Stimulated activated memory B cell treated with anti-CD40 and anti-IgM and Interleukin-4, amounts not matched to agents 10 μg/mL and 1 μg/mL and 100 μg/mL, for 72 hours (primary cell): ENCODE results near the gene TSPAN17.
A peak's percentile ranks its signal among the peaks of the same experiment; 100 is the strongest.

Experiments
- ATAC-seq: fragments of 150-1000 bp; cut with Tn5 transposase; 2 replicates; pipeline ENCODE4 v1.10.0; 2021
- H3K27ac Mint-ChIP-seq: one replicate; pipeline ENCODE4 v1.8.0; 2022; ENCODE audit warnings: mild to moderate bottlenecking, mixed read lengths
- H3K27me3 Mint-ChIP-seq: one replicate; pipeline ENCODE4 v1.8.0; 2022; ENCODE audit warnings: mixed read lengths
- H3K36me3 Mint-ChIP-seq: one replicate; pipeline ENCODE4 v1.8.0; 2022; ENCODE audit warnings: mixed read lengths
- H3K4me1 Mint-ChIP-seq: one replicate; pipeline ENCODE4 v1.8.0; 2022; ENCODE audit warnings: mixed read lengths
- H3K4me3 Mint-ChIP-seq: one replicate; pipeline ENCODE4 v1.8.0; 2022; ENCODE audit warnings: mild to moderate bottlenecking, moderate library complexity, mixed read lengths
- H3K9me3 Mint-ChIP-seq: one replicate; pipeline ENCODE4 v1.8.0; 2022; ENCODE audit warnings: mixed read lengths

Gene TSPAN17

GRCh38 chr5:176629853-176630680 is 17.2 kb upstream of the TSPAN17 start, which contains the start of the genes EIF4E1B and SNCB:
Gene EIF4E1B, plus strand, starts transcription at chr5:176630675. Its CDS starts 12,113 bp downstream, at chr5:176642788.
Gene SNCB, minus strand, starts transcription at chr5:176630534. Its CDS starts 880 bp downstream, at chr5:176629654.
- peak; percentile 89 for ATAC-seq
- Mint-ChIP-seq H3K27ac (no peak within 1 kb of the TSS), H3K4me1 (peaks cover 57% of the 10 kb centered on the region), H3K36me3 (no peaks in the 10 kb centered on the region), H3K9me3 (no peaks in the 10 kb centered on the region), H3K27me3 (peaks cover 36% of the 10 kb centered on the region), H3K4me3 (peak within 1 kb of the TSS; percentile 67)

GRCh38 chr5:176630681-176631222 is 16.5 kb upstream of the TSPAN17 start:
- Mint-ChIP-seq H3K27me3 (peaks cover 36% of the 10 kb centered on the region), H3K4me3 (peak overlapping the region; percentile 67), H3K36me3 (no peaks in the 10 kb centered on the region), H3K4me1 (peaks cover 58% of the 10 kb centered on the region), H3K9me3 (no peaks in the 10 kb centered on the region), H3K27ac (no peak overlapping the region)
- no peak for ATAC-seq

GRCh38 chr5:176631383-176632200 is 15.7 kb upstream of the TSPAN17 start:
- peaks cover 54% of the 10 kb centered on the region for H3K4me1 Mint-ChIP-seq
- no peaks in the 10 kb centered on the region for H3K36me3 Mint-ChIP-seq

GRCh38 chr5:176632745-176633144 is 14.5 kb upstream of the TSPAN17 start:
- no peak overlapping the region for H3K4me3 Mint-ChIP-seq
- H3K27me3 Mint-ChIP-seq = peaks cover 32% of the 10 kb centered on the region
- no peaks in the 10 kb centered on the region for H3K9me3 Mint-ChIP-seq
- peaks cover 42% of the 10 kb centered on the region for H3K4me1 Mint-ChIP-seq
- H3K27ac Mint-ChIP-seq = no peak overlapping the region
- H3K36me3 Mint-ChIP-seq = no peaks in the 10 kb centered on the region
- ATAC-seq = no peak

More at GRCh38 chr5:176631383-176632200, 15.7 kb upstream of the TSPAN17 start:
- ATAC-seq = no peak
- Mint-ChIP-seq H3K27me3 (peaks cover 34% of the 10 kb centered on the region), H3K9me3 (no peaks in the 10 kb centered on the region), H3K27ac (no peak overlapping the region), H3K4me3 (no peak overlapping the region)

- H3K4me3 Mint-ChIP-seq = peak overlapping the region; percentile 49
- H3K9me3 Mint-ChIP-seq = no peaks in the 10 kb centered on the region
- H3K27ac Mint-ChIP-seq = peak overlapping the region; percentile 18
- H3K27me3 Mint-ChIP-seq = peaks cover 28% of the 10 kb centered on the region
- peak; percentile 52 for ATAC-seq
- no peaks in the 10 kb centered on the region for H3K36me3 Mint-ChIP-seq
- H3K4me1 Mint-ChIP-seq = peaks cover 34% of the 10 kb centered on the region
Observed at GRCh38 chr5:176633598-176633997, 13.7 kb upstream of the TSPAN17 start.

GRCh38 chr5:176636426-176636825 is 10.9 kb upstream of the TSPAN17 start:
- Mint-ChIP-seq H3K27ac (no peak overlapping the region), H3K27me3 (peaks cover 18% of the 10 kb centered on the region), H3K4me3 (no peak overlapping the region), H3K4me1 (peaks cover 19% of the 10 kb centered on the region), H3K9me3 (no peaks in the 10 kb centered on the region), H3K36me3 (no peaks in the 10 kb centered on the region)
- ATAC-seq = no peak

- H3K4me3 Mint-ChIP-seq = no peak overlapping the region
- peaks cover 19% of the 10 kb centered on the region for H3K4me1 Mint-ChIP-seq
- no peaks in the 10 kb centered on the region for H3K9me3 Mint-ChIP-seq
- ATAC-seq = no peak
- no peaks in the 10 kb centered on the region for H3K36me3 Mint-ChIP-seq
- H3K27ac Mint-ChIP-seq = no peak overlapping the region
- peaks cover 14% of the 10 kb centered on the region for H3K27me3 Mint-ChIP-seq
Observed at GRCh38 chr5:176637556-176637955, 9.7 kb upstream of the TSPAN17 start.

GRCh38 chr5:176638437-176638836 is 8.8 kb upstream of the TSPAN17 start:
- no peak for ATAC-seq
- H3K9me3 Mint-ChIP-seq = no peaks in the 10 kb centered on the region
- H3K36me3 Mint-ChIP-seq = no peaks in the 10 kb centered on the region
- no peak overlapping the region for H3K27ac Mint-ChIP-seq
- H3K4me3 Mint-ChIP-seq = no peak overlapping the region
- peaks cover 14% of the 10 kb centered on the region for H3K27me3 Mint-ChIP-seq
- H3K4me1 Mint-ChIP-seq = peaks cover 17% of the 10 kb centered on the region

- H3K27ac Mint-ChIP-seq = no peak overlapping the region
- peaks cover 9% of the 10 kb centered on the region for H3K4me1 Mint-ChIP-seq
- ATAC-seq = no peak
- no peak overlapping the region for H3K4me3 Mint-ChIP-seq
- no peaks in the 10 kb centered on the region for H3K9me3 Mint-ChIP-seq
- H3K36me3 Mint-ChIP-seq = no peaks in the 10 kb centered on the region
- peaks cover 19% of the 10 kb centered on the region for H3K27me3 Mint-ChIP-seq
Observed at GRCh38 chr5:176639208-176639607, 8.1 kb upstream of the TSPAN17 start.

GRCh38 chr5:176639981-176640380 is 7.3 kb upstream of the TSPAN17 start:
- Mint-ChIP-seq H3K9me3 (no peaks in the 10 kb centered on the region), H3K27me3 (peaks cover 19% of the 10 kb centered on the region), H3K27ac (no peak overlapping the region), H3K4me3 (no peak overlapping the region), H3K36me3 (no peaks in the 10 kb centered on the region), H3K4me1 (peaks cover 4% of the 10 kb centered on the region)
- ATAC-seq = no peak

- Mint-ChIP-seq H3K4me3 (no peak overlapping the region), H3K27me3 (peaks cover 19% of the 10 kb centered on the region), H3K9me3 (no peaks in the 10 kb centered on the region), H3K36me3 (no peaks in the 10 kb centered on the region), H3K4me1 (no peaks in the 10 kb centered on the region), H3K27ac (no peak overlapping the region)
- no peak for ATAC-seq
Observed at GRCh38 chr5:176640616-176641015, 6.7 kb upstream of the TSPAN17 start.

GRCh38 chr5:176642675-176643490 is 4.4 kb upstream of the TSPAN17 start:
- H3K36me3 Mint-ChIP-seq = no peaks in the 10 kb centered on the region
- no peaks in the 10 kb centered on the region for H3K9me3 Mint-ChIP-seq
- peaks cover 8% of the 10 kb centered on the region for H3K27me3 Mint-ChIP-seq
- ATAC-seq = no peak
- peaks cover 11% of the 10 kb centered on the region for H3K4me1 Mint-ChIP-seq
- no peak overlapping the region for H3K4me3 Mint-ChIP-seq
- no peak overlapping the region for H3K27ac Mint-ChIP-seq

GRCh38 chr5:176643491-176644219 is 3.6 kb upstream of the TSPAN17 start:
- ATAC-seq = no peak
- H3K9me3 Mint-ChIP-seq = no peaks in the 10 kb centered on the region
- H3K4me3 Mint-ChIP-seq = no peak overlapping the region
- H3K4me1 Mint-ChIP-seq = peaks cover 17% of the 10 kb centered on the region
- H3K27me3 Mint-ChIP-seq = peaks cover 5% of the 10 kb centered on the region
- H3K36me3 Mint-ChIP-seq = no peaks in the 10 kb centered on the region
- no peak overlapping the region for H3K27ac Mint-ChIP-seq

- H3K9me3 Mint-ChIP-seq = no peaks in the 10 kb centered on the region
- H3K36me3 Mint-ChIP-seq = no peaks in the 10 kb centered on the region
- H3K27me3 Mint-ChIP-seq = peaks cover 5% of the 10 kb centered on the region
- no peak overlapping the region for H3K4me3 Mint-ChIP-seq
- H3K27ac Mint-ChIP-seq = no peak overlapping the region
- no peak for ATAC-seq
- H3K4me1 Mint-ChIP-seq = peaks cover 23% of the 10 kb centered on the region
Observed at GRCh38 chr5:176644294-176644693, 3.0 kb upstream of the TSPAN17 start.
